Hepatic stellate cell (primary cell): ENCODE measurements around the gene TMED7.
"Not testable (repeated sequence)": the region's sequence is repeated elsewhere in the genome, so short reads cannot be mapped to it uniquely, and the experiment has no call there.

Experiments used
- DNase-seq: peaks from one replicate; pipeline ENCODE4 v3.0.0; 2011; ENCODE audit warnings: low spot score

TMED7 gene

GRCh38 chr5:115625579-115626444 lies at the start of gene TMED7:
TSS of gene TMED7 (minus strand) at chr5:115626036. CDS start at chr5:115625792, 244 bp downstream.
- peak; percentile 91 for DNase-seq

- DNase-seq = not testable (repeated sequence)
Observed at GRCh38 chr5:115674782-115675181, 48.9 kb upstream of the TMED7 start.

- no peak for DNase-seq
Observed at GRCh38 chr5:115673596-115673995, 47.8 kb upstream of the TMED7 start.

GRCh38 chr5:115671939-115672338 lies 46.1 kb upstream of the TMED7 start:
- no peak for DNase-seq

GRCh38 chr5:115666023-115666422 lies 40.2 kb upstream of the TMED7 start:
- no peak for DNase-seq

- no peak for DNase-seq
Observed at GRCh38 chr5:115661563-115661962, 35.7 kb upstream of the TMED7 start.

GRCh38 chr5:115661101-115661500 lies 35.3 kb upstream of the TMED7 start:
- no peak for DNase-seq

- peak; percentile 23 for DNase-seq
Observed at GRCh38 chr5:115657881-115658233, 32.0 kb upstream of the TMED7 start.

- no peak for DNase-seq
Observed at GRCh38 chr5:115657125-115657880, 31.5 kb upstream of the TMED7 start.

GRCh38 chr5:115656404-115656803 lies 30.6 kb upstream of the TMED7 start:
- DNase-seq = no peak

- no peak for DNase-seq
Observed at GRCh38 chr5:115655994-115656393, 30.2 kb upstream of the TMED7 start.

GRCh38 chr5:115649541-115649940 lies 23.7 kb upstream of the TMED7 start:
- no peak for DNase-seq

GRCh38 chr5:115648056-115648455 lies 22.2 kb upstream of the TMED7 start:
- DNase-seq = no peak

- not testable (repeated sequence) for DNase-seq
Observed at GRCh38 chr5:115645386-115645785, 19.6 kb upstream of the TMED7 start.

GRCh38 chr5:115644046-115644445 lies 18.2 kb upstream of the TMED7 start:
- no peak for DNase-seq

GRCh38 chr5:115641948-115642347 lies 16.1 kb upstream of the TMED7 start:
- DNase-seq = no peak

- DNase-seq = no peak
Observed at GRCh38 chr5:115640274-115640673, 14.4 kb upstream of the TMED7 start.

GRCh38 chr5:115639377-115639776 lies 13.5 kb upstream of the TMED7 start:
- no peak for DNase-seq

GRCh38 chr5:115637507-115637906 lies 11.7 kb upstream of the TMED7 start:
- no peak for DNase-seq

GRCh38 chr5:115636008-115636407 lies 10.2 kb upstream of the TMED7 start:
- no peak for DNase-seq

- DNase-seq = peak; percentile 81
Observed at GRCh38 chr5:115634343-115635132, 8.7 kb upstream of the TMED7 start.

- no peak for DNase-seq
Observed at GRCh38 chr5:115629903-115630302, 4.1 kb upstream of the TMED7 start.
